Activated naive CD4-positive, alpha-beta T cell treated with anti-CD3 and anti-CD28 coated beads, Interleukin-2, amount 10 ng/mL, durations not matched to agents 7 days and 5 days (primary cell): Measurements from ENCODE around the gene PTMA.
"Not testable (repeated sequence)": the region's sequence is repeated elsewhere in the genome, so short reads cannot be mapped to it uniquely, and the experiment has no call there.

ENCODE experiments used
- CTCF ChIA-PET: fragments of 350-600 bp; sonication (Branson Sonifier 250); formaldehyde crosslinking; loops from one replicate; lab custom pipeline; 2021; ENCODE audit warnings: antibody characterized with exemption; lab: Charles Lee
- DNase-seq: peaks from one replicate; pipeline ENCODE4 v3.0.0-alpha.2; 2020
- H3K27ac Mint-ChIP-seq: one replicate; pipeline ENCODE4 v1.8.0; 2021; ENCODE audit warnings: mild to moderate bottlenecking, moderate library complexity, mixed read lengths
- H3K27me3 Mint-ChIP-seq: one replicate; pipeline ENCODE4 v1.8.0; 2021; ENCODE audit warnings: mild to moderate bottlenecking, mixed read lengths
- H3K36me3 Mint-ChIP-seq: one replicate; pipeline ENCODE4 v1.8.0; 2021; ENCODE audit warnings: mixed read lengths
- H3K4me1 Mint-ChIP-seq: one replicate; pipeline ENCODE4 v1.8.0; 2021; ENCODE audit warnings: mixed read lengths
- H3K4me3 Mint-ChIP-seq: one replicate; pipeline ENCODE4 v1.8.0; 2021; ENCODE audit warnings: mild to moderate bottlenecking, moderate library complexity, mixed read lengths
- H3K9me3 Mint-ChIP-seq: one replicate; pipeline ENCODE4 v1.8.0; 2021; ENCODE audit warnings: mixed read lengths

Gene PTMA, protein sequence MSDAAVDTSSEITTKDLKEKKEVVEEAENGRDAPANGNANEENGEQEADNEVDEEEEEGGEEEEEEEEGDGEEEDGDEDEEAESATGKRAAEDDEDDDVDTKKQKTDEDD

DNA sequence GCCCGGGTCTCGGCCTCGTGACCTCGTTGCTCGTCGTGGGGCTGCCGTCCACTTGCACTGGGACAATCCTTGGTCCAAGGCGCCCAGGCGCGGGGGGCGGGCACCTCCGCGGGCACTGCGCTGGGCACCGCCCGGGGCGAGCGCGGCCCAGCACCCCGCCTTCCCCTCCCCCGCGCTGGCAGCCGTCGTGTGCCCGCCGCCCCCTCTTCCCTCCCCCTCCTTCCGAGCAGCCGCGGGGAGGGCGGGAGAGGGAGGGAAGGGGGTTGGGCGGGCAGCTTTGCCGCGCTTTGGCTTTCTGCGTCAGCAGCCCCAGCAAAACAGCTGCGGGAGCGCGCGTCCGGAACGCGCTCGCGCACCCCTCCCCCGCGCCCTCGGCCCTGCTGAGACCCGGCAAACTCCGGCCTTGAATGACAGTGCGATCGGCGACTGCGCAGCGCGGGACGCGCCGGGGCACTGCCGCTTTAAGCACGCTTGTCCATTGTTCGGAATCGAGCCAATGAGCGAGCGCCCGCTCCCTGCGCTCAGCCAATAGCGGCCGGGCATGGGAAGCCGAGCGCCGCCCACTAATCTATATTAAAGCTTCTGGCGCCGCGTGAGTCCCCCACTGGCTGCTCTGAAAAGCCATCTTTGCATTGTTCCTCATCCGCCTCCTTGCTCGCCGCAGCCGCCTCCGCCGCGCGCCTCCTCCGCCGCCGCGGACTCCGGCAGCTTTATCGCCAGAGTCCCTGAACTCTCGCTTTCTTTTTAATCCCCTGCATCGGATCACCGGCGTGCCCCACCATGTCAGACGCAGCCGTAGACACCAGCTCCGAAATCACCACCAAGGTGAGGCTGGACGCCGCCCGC lies at the start of gene PTMA:
PTMA (plus strand) TSS at position 599 of the 846 bp plus-strand sequence; CDS start at position 781, 182 bp downstream.
- Mint-ChIP-seq H3K4me3 (peak within 1 kb of the TSS; percentile 99), H3K4me1 (peaks cover 40% of the 10 kb centered on the region), H3K27ac (peak within 1 kb of the TSS; percentile 100), H3K27me3 (peaks cover 5% of the 10 kb centered on the region), H3K36me3 (peaks cover 30% of the 10 kb centered on the region), H3K9me3 (no peaks in the 10 kb centered on the region)
- peak; percentile 99 for DNase-seq
- CTCF ChIA-PET = interaction anchor here (1.7 to 4.1 kb wide), 3 partner anchors 21 to 95 kb away, joined by 4 to 32 read pairs (median 28); no protein-coding TSS in a partner anchor

- Mint-ChIP-seq H3K27me3 (peaks cover 22% of the 10 kb centered on the region), H3K4me1 (peaks cover 37% of the 10 kb centered on the region)
- not testable (repeated sequence) for H3K9me3 Mint-ChIP-seq, DNase-seq, H3K27ac Mint-ChIP-seq, H3K4me3 Mint-ChIP-seq, H3K36me3 Mint-ChIP-seq
- CTCF ChIA-PET = interaction anchor here (10.6 kb wide), 1 partner anchor 15 kb away, joined by 66 read pairs; no protein-coding TSS in a partner anchor
Measured at GRCh38 chr2:231660073-231660472, 48.3 kb upstream of the PTMA start.

DNA sequence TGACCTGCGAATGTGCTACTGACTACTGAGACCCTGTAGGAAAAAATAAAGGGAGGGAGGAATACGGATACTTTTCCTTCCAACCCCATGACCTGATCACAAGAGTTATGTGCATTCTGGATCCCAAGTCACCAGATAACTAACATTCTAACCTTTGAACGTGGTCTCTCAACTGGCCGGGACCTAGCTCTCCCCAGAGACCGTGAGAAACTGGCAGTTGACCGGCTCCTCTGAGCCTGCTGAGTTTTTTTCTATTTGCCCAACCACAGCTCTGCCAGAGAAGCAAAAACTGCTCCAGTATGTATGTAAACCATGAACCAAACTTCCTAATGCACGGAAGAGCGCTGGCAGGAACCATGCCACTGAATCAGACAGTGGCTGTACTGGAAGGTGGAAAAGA lies 47.5 kb upstream of the PTMA start:
- H3K4me3 Mint-ChIP-seq = no peak overlapping the region
- no peak for DNase-seq
- CTCF ChIA-PET = interaction anchor here (2.2 to 10.6 kb wide), 2 partner anchors 14 to 49 kb away, joined by 6 to 66 read pairs; no protein-coding TSS in a partner anchor

GRCh38 chr2:231661422-231662027 lies 46.8 kb upstream of the PTMA start:
- peaks cover 11% of the 10 kb centered on the region for H3K27me3 Mint-ChIP-seq
- H3K4me3 Mint-ChIP-seq = peak overlapping the region; percentile 67
- no peak for DNase-seq
- H3K9me3 Mint-ChIP-seq = peaks cover 2% of the 10 kb centered on the region
- peak overlapping the region; percentile 97 for H3K27ac Mint-ChIP-seq
- CTCF ChIA-PET = interaction anchor here (2.2 to 10.6 kb wide), 2 partner anchors 14 to 50 kb away, joined by 6 to 66 read pairs; no protein-coding TSS in a partner anchor
- H3K36me3 Mint-ChIP-seq = peaks cover 4% of the 10 kb centered on the region
- H3K4me1 Mint-ChIP-seq = peaks cover 45% of the 10 kb centered on the region

More for the DNA sequence above, 47.5 kb upstream of the PTMA start:
- Mint-ChIP-seq H3K27ac (peak overlapping the region; percentile 97), H3K27me3 (peaks cover 14% of the 10 kb centered on the region), H3K4me1 (peaks cover 42% of the 10 kb centered on the region), H3K9me3 (peaks cover 2% of the 10 kb centered on the region), H3K36me3 (peaks cover 4% of the 10 kb centered on the region)

DNA sequence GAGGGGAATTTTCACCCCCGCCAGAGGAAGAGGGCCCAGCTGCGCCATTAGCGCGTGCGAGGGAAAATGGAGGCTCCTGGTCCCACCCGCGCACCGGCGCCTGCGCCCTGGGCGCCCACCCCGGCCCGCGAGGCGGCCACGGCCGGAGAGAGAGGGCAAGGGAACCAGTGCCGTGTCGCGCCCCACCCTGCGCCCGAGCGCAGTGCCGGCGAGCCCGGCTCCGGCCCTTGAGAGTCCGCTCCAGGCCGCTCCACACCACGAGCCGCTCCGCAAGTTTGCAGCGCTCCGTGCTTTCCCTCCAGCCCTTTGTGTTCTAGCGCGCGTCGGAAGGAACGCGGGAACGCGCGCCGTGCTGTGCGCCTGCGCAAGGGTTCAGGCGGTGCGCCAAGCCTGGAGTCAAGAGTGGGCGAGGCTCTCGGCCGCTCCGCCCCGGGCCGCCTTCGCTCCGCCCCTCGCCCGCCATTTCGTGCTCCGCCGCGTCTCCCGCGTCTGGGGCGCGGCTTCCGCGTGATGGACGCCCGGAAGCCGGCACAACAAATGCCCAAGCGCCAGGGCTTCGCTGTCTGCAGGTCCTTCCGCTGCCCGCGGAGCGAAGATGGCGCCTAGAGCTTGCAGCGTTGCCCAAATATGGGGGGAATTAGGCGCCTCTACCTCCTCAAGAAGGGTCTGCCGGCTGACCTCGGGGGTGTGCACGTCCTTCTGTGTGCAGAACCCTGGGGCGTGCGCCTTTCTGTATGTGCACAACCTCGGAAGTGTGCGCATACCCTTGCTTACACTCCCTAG lies 46.1 kb upstream of the PTMA start:
- DNase-seq = peak; percentile 96
- CTCF ChIA-PET = interaction anchor here (2.2 to 10.6 kb wide), 2 partner anchors 13 to 50 kb away, joined by 6 to 66 read pairs; no protein-coding TSS in a partner anchor
- Mint-ChIP-seq H3K36me3 (peaks cover 4% of the 10 kb centered on the region), H3K27me3 (peaks cover 11% of the 10 kb centered on the region), H3K9me3 (peaks cover 2% of the 10 kb centered on the region), H3K4me3 (peak overlapping the region; percentile 67), H3K27ac (peak overlapping the region; percentile 97), H3K4me1 (peaks cover 50% of the 10 kb centered on the region)

- H3K36me3 Mint-ChIP-seq = peaks cover 4% of the 10 kb centered on the region
- H3K27ac Mint-ChIP-seq = peak overlapping the region; percentile 97
- CTCF ChIA-PET = interaction anchor here (2.2 to 10.6 kb wide), 2 partner anchors 12 to 51 kb away, joined by 6 to 66 read pairs; no protein-coding TSS in a partner anchor
- peaks cover 5% of the 10 kb centered on the region for H3K27me3 Mint-ChIP-seq
- peak overlapping the region; percentile 67 for H3K4me3 Mint-ChIP-seq
- DNase-seq = no peak
- peaks cover 2% of the 10 kb centered on the region for H3K9me3 Mint-ChIP-seq
- peaks cover 50% of the 10 kb centered on the region for H3K4me1 Mint-ChIP-seq
Measured at GRCh38 chr2:231662811-231663457, 45.4 kb upstream of the PTMA start.

DNA sequence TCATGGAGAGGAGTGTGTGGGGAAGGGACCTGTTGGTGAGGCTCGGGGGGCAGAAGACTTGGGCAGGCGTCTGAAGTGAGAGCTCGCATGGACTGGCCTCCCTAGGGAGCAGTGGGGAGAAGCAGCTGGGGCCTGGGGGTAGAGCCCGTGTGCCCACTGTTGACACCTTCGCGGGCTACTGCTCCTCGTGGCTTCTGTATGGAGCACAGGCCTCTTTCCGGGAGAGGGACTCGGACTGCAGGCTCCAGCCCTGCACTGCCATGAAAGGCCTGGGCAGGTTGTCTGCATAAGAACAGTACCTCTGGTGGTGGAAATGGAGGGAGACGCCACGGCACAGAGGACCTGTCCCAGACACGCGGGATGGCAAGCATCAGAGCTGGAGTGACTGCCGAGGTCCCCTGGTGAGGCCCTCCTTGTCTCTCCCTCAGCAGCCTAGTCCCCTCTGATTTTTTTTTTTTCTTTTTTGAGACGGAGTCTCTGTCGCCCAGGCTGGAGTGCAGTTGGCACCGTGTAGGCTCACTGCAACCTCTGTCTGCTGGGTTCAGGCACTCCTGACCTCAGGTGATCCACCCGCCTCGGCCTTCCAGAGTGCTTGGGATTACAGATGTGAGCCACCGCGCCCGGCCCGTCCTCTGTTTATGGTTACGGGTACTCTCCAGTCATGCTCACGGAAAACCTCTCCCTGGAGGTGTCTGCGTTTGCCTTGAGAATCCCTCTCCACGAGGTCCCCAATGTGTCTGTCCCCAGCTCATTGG lies 44.7 kb upstream of the PTMA start:
- no peak overlapping the region for H3K4me3 Mint-ChIP-seq
- H3K9me3 Mint-ChIP-seq = peaks cover 2% of the 10 kb centered on the region
- H3K36me3 Mint-ChIP-seq = peaks cover 4% of the 10 kb centered on the region
- CTCF ChIA-PET = interaction anchor here (1.1 to 10.6 kb wide), 2 partner anchors 12 to 51 kb away, joined by 5 to 66 read pairs; no protein-coding TSS in a partner anchor
- H3K27me3 Mint-ChIP-seq = peaks cover 3% of the 10 kb centered on the region
- no peak for DNase-seq
- H3K27ac Mint-ChIP-seq = peak overlapping the region; percentile 74
- peaks cover 50% of the 10 kb centered on the region for H3K4me1 Mint-ChIP-seq

- Mint-ChIP-seq H3K9me3 (peaks cover 2% of the 10 kb centered on the region), H3K36me3 (peaks cover 4% of the 10 kb centered on the region)
Measured at GRCh38 chr2:231664727-231665126, 43.6 kb upstream of the PTMA start.

DNA sequence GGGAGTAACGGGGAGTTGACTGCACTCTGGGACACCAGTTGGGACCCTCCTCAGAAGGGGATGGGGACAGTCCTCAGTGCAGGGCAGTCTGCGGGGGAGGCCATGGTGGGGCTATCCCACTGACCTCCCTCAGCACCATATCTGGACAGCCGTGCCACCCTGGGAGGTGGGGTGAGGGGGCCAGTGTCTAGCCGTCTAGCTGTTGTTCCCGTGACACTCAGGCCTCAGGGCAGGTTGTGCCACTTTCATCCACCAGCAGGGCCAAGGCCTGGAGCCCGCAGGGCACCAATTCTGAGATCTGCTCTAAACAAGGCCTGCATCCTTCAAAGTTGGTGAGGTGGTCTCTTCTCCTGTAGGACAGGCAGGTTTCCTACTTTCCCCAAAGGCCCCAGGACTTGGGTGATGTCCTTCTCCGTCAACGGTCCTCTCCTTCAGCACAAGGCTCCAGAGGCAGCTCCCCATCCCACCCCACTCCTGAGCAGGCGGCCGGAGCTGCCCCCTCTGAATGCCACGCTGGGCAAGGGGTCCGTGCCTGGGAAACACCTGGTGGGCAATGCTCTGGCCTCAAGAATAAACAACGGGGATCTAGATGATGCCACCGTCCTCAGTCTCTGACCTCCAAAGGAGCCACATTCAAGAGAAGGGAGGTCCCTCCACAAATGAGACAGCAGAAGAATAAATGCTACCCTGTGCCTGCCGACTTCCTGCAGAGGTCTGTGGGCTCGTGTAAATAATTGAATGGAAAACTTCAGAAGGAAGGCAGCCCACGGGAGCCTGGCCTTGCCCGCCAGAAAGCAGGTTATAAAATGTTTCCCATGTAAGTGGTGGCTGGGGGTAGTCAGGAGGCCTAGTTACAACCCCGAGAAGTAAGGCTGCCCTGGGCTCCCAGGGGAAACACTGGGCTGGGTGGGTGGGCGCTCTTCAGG lies 42.8 kb upstream of the PTMA start:
- CTCF ChIA-PET = interaction anchor here (3.5 to 10.6 kb wide), 2 partner anchors 10 to 49 kb away, joined by 13 to 66 read pairs; no protein-coding TSS in a partner anchor
- H3K27ac Mint-ChIP-seq = no peak overlapping the region
- DNase-seq = no peak
- no peak overlapping the region for H3K4me3 Mint-ChIP-seq
- H3K27me3 Mint-ChIP-seq = peaks cover 5% of the 10 kb centered on the region
- peaks cover 47% of the 10 kb centered on the region for H3K4me1 Mint-ChIP-seq
- H3K9me3 Mint-ChIP-seq = peaks cover 2% of the 10 kb centered on the region
- peaks cover 4% of the 10 kb centered on the region for H3K36me3 Mint-ChIP-seq

More at GRCh38 chr2:231664727-231665126, 43.6 kb upstream of the PTMA start:
- Mint-ChIP-seq H3K4me1 (peaks cover 48% of the 10 kb centered on the region), H3K4me3 (no peak overlapping the region), H3K27ac (no peak overlapping the region), H3K27me3 (peaks cover 5% of the 10 kb centered on the region)
- CTCF ChIA-PET = interaction anchor here (10.6 kb wide), 1 partner anchor 10 kb away, joined by 66 read pairs; no protein-coding TSS in a partner anchor
- no peak for DNase-seq

- Mint-ChIP-seq H3K4me1 (peaks cover 47% of the 10 kb centered on the region), H3K27me3 (peaks cover 11% of the 10 kb centered on the region), H3K9me3 (peaks cover 2% of the 10 kb centered on the region), H3K4me3 (no peak overlapping the region), H3K27ac (no peak overlapping the region), H3K36me3 (peaks cover 4% of the 10 kb centered on the region)
- no peak for DNase-seq
- CTCF ChIA-PET = interaction anchor here (0.8 to 10.6 kb wide), 4 partner anchors 9 to 48 kb away, joined by 4 to 66 read pairs (median 8); no protein-coding TSS in a partner anchor
Measured at GRCh38 chr2:231666171-231667095, 41.9 kb upstream of the PTMA start.

DNA sequence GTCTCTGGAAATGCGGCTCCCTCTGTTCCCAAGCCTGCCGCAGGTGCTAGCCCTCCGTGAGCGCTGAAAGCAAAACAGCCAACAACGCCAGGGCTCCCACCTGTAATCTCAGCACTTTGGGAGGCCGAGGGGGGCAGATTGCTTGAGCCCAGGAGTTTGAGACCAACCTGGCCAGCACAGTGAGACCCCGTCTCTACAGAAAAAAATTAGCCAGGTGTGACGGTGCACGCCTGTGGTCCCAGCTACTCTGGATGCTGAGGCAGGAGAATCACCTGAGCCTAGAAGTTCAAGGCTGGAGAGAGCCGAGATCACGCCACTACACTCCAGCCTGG lies 41.3 kb upstream of the PTMA start:
- Mint-ChIP-seq H3K27me3 (peaks cover 11% of the 10 kb centered on the region), H3K4me3 (no peak overlapping the region), H3K9me3 (peaks cover 2% of the 10 kb centered on the region), H3K27ac (no peak overlapping the region), H3K4me1 (peaks cover 49% of the 10 kb centered on the region), H3K36me3 (peaks cover 4% of the 10 kb centered on the region)
- CTCF ChIA-PET = interaction anchor here (0.6 to 10.6 kb wide), 5 partner anchors 8 to 63 kb away, joined by 3 to 66 read pairs (median 4); no protein-coding TSS in a partner anchor
- DNase-seq = no peak
